CD4-positive, alpha-beta memory T cell (primary cell): ENCODE measurements around the gene ECT2. TPM values are rescaled to one million over a fixed set of nuclear protein-coding genes. Genes with fewer than 3 reads are reported as not detected.
"Not testable (repeated sequence)": the region's sequence is repeated elsewhere in the genome, so short reads cannot be mapped to it uniquely, and the experiment has no call there.

Experiments used
- CTCF ChIA-PET: fragments of 350-600 bp; sonication (Branson Sonifier 250); formaldehyde crosslinking; loops from one replicate; lab custom pipeline; 2021; ENCODE audit warnings: inconsistent platforms; ENCODE audit not compliant: partially characterized antibody; lab: Charles Lee
- POLR2A ChIA-PET: fragments of 350-600 bp; sonication (Branson Sonifier 250); formaldehyde crosslinking; loops from one replicate; lab custom pipeline; 2021; ENCODE audit not compliant: partially characterized antibody; lab: Charles Lee
- DNase-seq, 5 donors: peaks; one replicate each; pipeline versions ENCODE4 v3.0.0 to v3.0.0-alpha.2; 2020 to 2022; ENCODE audit warnings: mixed read lengths in 1 of 5
- H3K27ac ChIP-seq: one replicate; pipeline ENCODE4 v1.7.0; 2013; ENCODE audit warnings: low read depth, low read length
- H3K27me3 ChIP-seq: 2 replicates; pipeline ENCODE4 v1.7.0; 2013; ENCODE audit warnings: mild to moderate bottlenecking, low read length, moderate library complexity; ENCODE audit not compliant: insufficient read depth
- H3K36me3 ChIP-seq: 2 replicates; pipeline ENCODE4 v1.7.0; 2013; ENCODE audit warnings: mild to moderate bottlenecking, low read length, moderate library complexity; ENCODE audit not compliant: insufficient read depth
- H3K4me1 ChIP-seq: 2 replicates; pipeline ENCODE4 v1.7.0; 2013; ENCODE audit warnings: mild to moderate bottlenecking, low read length, moderate library complexity; ENCODE audit not compliant: insufficient read depth
- H3K4me3 ChIP-seq, 2 donors: one replicate each; pipeline ENCODE4 v1.7.0; 2013; ENCODE audit warnings: low read length in 2 of 2, mild to moderate bottlenecking in 1 of 2
- H3K9me3 ChIP-seq, 2 donors: one replicate each; pipeline ENCODE4 v1.7.0; 2013; ENCODE audit warnings: low read length in 2 of 2, control low read depth in 1 of 2; ENCODE audit not compliant: control insufficient read depth in 1 of 2
- H3K27ac Mint-ChIP-seq, 7 donors: one replicate each; pipeline ENCODE4 v1.8.0; 2020 to 2021; ENCODE audit warnings: mixed read lengths in 7 of 7, mild to moderate bottlenecking in 6 of 7, inconsistent platforms in 3 of 7, moderate library complexity in 3 of 7
- H3K27me3 Mint-ChIP-seq, 2 donors: one replicate each; pipeline ENCODE4 v1.8.0; 2020 to 2021; ENCODE audit warnings: mixed read lengths in 2 of 2
- H3K36me3 Mint-ChIP-seq, 2 donors: one replicate each; pipeline ENCODE4 v1.8.0; 2020 to 2021; ENCODE audit warnings: mixed read lengths in 2 of 2, inconsistent platforms in 1 of 2, mild to moderate bottlenecking in 1 of 2
- H3K4me1 Mint-ChIP-seq, 4 donors: one replicate each; pipeline ENCODE4 v1.8.0; 2020 to 2021; ENCODE audit warnings: mixed read lengths in 4 of 4, mild to moderate bottlenecking in 1 of 4
- H3K4me3 Mint-ChIP-seq, 8 donors: one replicate each; pipeline ENCODE4 v1.8.0; 2020 to 2021; ENCODE audit warnings: mixed read lengths in 8 of 8, mild to moderate bottlenecking in 7 of 8, moderate library complexity in 6 of 8, inconsistent platforms in 3 of 8
- H3K9me3 Mint-ChIP-seq, 8 donors: one replicate each; pipeline ENCODE4 v1.8.0; 2020 to 2021; ENCODE audit warnings: mixed read lengths in 8 of 8, mild to moderate bottlenecking in 5 of 8, inconsistent platforms in 3 of 8, moderate library complexity in 1 of 8
- intact Hi-C: fragments of 100-400 bp; cut with micrococcal nuclease; formaldehyde crosslinking; loops from one replicate; pipeline ENCODE4 v1.15.1; 2023
- polyA plus RNA-seq, 2 donors: library from polyadenylated mRNA; unstranded; fragments of 300-500 nt; fragmentation: Illumina TruSeq; gene quantifications; one replicate each; pipeline ENCODE4 v1.2.3, GENCODE V29; 2021
- total RNA-seq, 2 experiments: library from RNA; stranded (reverse); gene quantifications; one replicate each; pipeline ENCODE4 v1.2.3, GENCODE V29; 2021

Gene ECT2
- total and polyA plus RNA-seq, 4 experiments from 2014 or later = 1.2 to 2.9 (median 2.4) TPM

GRCh38 chr3:172816281-172816680 lies 65.8 kb downstream of the ECT2 start:
- Mint-ChIP-seq H3K27ac (no peak overlapping the region), H3K36me3 (peaks cover 0 to 4% of the 10 kb centered on the region in 2 donors), H3K4me3 (no peak overlapping the region), H3K27me3 (no peaks in the 10 kb centered on the region), H3K9me3 (no peaks in the 10 kb centered on the region), H3K4me1 (no peaks in the 10 kb centered on the region)
- Histone ChIP-seq H3K27ac (no peak overlapping the region), H3K36me3 (no peaks in the 10 kb centered on the region), H3K4me3 (no peak overlapping the region), H3K9me3 (no peaks in the 10 kb centered on the region), H3K27me3 (no peaks in the 10 kb centered on the region), H3K4me1 (no peaks in the 10 kb centered on the region)
- intact Hi-C loops = no loop called here
- CTCF ChIA-PET = no interaction called here
- POLR2A ChIA-PET = no interaction called here
- no peak for DNase-seq

DNA sequence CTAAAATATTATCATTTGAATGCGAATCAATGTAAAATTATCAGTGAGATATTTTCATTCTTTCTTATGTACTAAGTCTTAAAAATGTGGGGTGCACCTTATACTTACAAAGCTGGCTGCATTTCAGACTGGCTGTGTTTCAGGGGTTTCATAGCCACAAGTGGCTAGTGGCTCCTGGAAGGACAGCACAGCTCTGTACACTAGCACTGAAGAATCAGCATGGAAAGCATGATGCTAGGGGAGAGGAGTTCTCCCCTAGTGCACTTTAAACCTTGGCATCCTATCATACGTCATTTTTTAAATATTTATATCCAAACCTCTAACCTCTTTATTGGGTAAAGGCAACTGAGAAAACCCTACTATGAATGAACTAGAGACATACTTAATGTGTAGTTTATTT lies 66.4 kb downstream of the ECT2 start:
- Mint-ChIP-seq H3K4me1 (no peaks in the 10 kb centered on the region), H3K36me3 (peaks cover 2 to 4% of the 10 kb centered on the region in 2 donors), H3K27me3 (no peaks in the 10 kb centered on the region), H3K9me3 (no peaks in the 10 kb centered on the region), H3K27ac (no peak overlapping the region), H3K4me3 (no peak overlapping the region)
- H3K36me3 ChIP-seq = no peaks in the 10 kb centered on the region
- POLR2A ChIA-PET = no interaction called here
- H3K9me3 ChIP-seq = no peaks in the 10 kb centered on the region
- H3K4me1 ChIP-seq = no peaks in the 10 kb centered on the region
- H3K27me3 ChIP-seq = no peaks in the 10 kb centered on the region
- no peak overlapping the region for H3K4me3 ChIP-seq
- CTCF ChIA-PET = no interaction called here
- H3K27ac ChIP-seq = no peak overlapping the region
- no peak for DNase-seq
- intact Hi-C loops = no loop called here

- Mint-ChIP-seq H3K4me1 (no peaks in the 10 kb centered on the region), H3K27me3 (no peaks in the 10 kb centered on the region), H3K4me3 (no peak overlapping the region), H3K27ac (peak overlapping the region in 1 of 7 donors; percentile 27), H3K36me3 (peaks cover 2 to 20% of the 10 kb centered on the region in 2 donors), H3K9me3 (peaks cover 0 to 14% (median 4%) of the 10 kb centered on the region in 8 donors)
- POLR2A ChIA-PET = no interaction called here
- H3K27me3 ChIP-seq = no peaks in the 10 kb centered on the region
- DNase-seq = no peak
- no peaks in the 10 kb centered on the region for H3K4me1 ChIP-seq
- H3K27ac ChIP-seq = no peak overlapping the region
- intact Hi-C loops = no loop called here
- H3K4me3 ChIP-seq = no peak overlapping the region
- CTCF ChIA-PET = no interaction called here
- H3K9me3 ChIP-seq = no peaks in the 10 kb centered on the region
- no peaks in the 10 kb centered on the region for H3K36me3 ChIP-seq
Observed at GRCh38 chr3:172820492-172820891, 70.0 kb downstream of the ECT2 start.

GRCh38 chr3:172824229-172824628 lies 73.7 kb downstream of the ECT2 start:
- Histone ChIP-seq H3K9me3 (no peaks in the 10 kb centered on the region), H3K27me3 (no peaks in the 10 kb centered on the region), H3K4me1 (no peaks in the 10 kb centered on the region), H3K27ac (no peak overlapping the region), H3K36me3 (no peaks in the 10 kb centered on the region), H3K4me3 (no peak overlapping the region)
- no peaks in the 10 kb centered on the region for H3K27me3 Mint-ChIP-seq
- H3K4me3 Mint-ChIP-seq = no peak overlapping the region
- intact Hi-C loops = no loop called here
- no peaks in the 10 kb centered on the region for H3K4me1 Mint-ChIP-seq
- ChIA-PET CTCF (no interaction called here), POLR2A (no interaction called here)
- peaks cover 2 to 21% of the 10 kb centered on the region in 2 donors for H3K36me3 Mint-ChIP-seq
- peaks cover 3 to 25% (median 13%) of the 10 kb centered on the region in 8 donors for H3K9me3 Mint-ChIP-seq
- no peak for DNase-seq
- H3K27ac Mint-ChIP-seq = no peak overlapping the region

- H3K4me1 Mint-ChIP-seq, H3K36me3 ChIP-seq, H3K4me3 ChIP-seq, H3K27me3 Mint-ChIP-seq, POLR2A ChIA-PET, DNase-seq, H3K27ac Mint-ChIP-seq, H3K27me3 ChIP-seq, H3K27ac ChIP-seq, H3K9me3 ChIP-seq, intact Hi-C loops, CTCF ChIA-PET, H3K4me1 ChIP-seq, H3K4me3 Mint-ChIP-seq: not testable (repeated sequence)
- Mint-ChIP-seq H3K36me3 (peaks cover 0 to 15% of the 10 kb centered on the region in 2 donors), H3K9me3 (peaks cover 3 to 24% (median 13%) of the 10 kb centered on the region in 8 donors)
Observed at GRCh38 chr3:172827231-172827630, 76.7 kb downstream of the ECT2 start.

GRCh38 chr3:172832983-172833382 lies 82.5 kb downstream of the ECT2 start:
- Histone ChIP-seq H3K9me3 (no peaks in the 10 kb centered on the region), H3K4me3 (no peak overlapping the region), H3K27ac (no peak overlapping the region), H3K27me3 (no peaks in the 10 kb centered on the region), H3K36me3 (no peaks in the 10 kb centered on the region), H3K4me1 (no peaks in the 10 kb centered on the region)
- ChIA-PET CTCF (no interaction called here), POLR2A (no interaction called here)
- DNase-seq = no peak
- no peaks in the 10 kb centered on the region for H3K4me1 Mint-ChIP-seq
- peaks cover 0 to 2% of the 10 kb centered on the region in 2 donors for H3K27me3 Mint-ChIP-seq
- intact Hi-C loops = no loop called here
- H3K36me3 Mint-ChIP-seq = no peaks in the 10 kb centered on the region
- no peak overlapping the region for H3K27ac Mint-ChIP-seq
- H3K4me3 Mint-ChIP-seq = no peak overlapping the region
- H3K9me3 Mint-ChIP-seq = no peaks in the 10 kb centered on the region

DNA sequence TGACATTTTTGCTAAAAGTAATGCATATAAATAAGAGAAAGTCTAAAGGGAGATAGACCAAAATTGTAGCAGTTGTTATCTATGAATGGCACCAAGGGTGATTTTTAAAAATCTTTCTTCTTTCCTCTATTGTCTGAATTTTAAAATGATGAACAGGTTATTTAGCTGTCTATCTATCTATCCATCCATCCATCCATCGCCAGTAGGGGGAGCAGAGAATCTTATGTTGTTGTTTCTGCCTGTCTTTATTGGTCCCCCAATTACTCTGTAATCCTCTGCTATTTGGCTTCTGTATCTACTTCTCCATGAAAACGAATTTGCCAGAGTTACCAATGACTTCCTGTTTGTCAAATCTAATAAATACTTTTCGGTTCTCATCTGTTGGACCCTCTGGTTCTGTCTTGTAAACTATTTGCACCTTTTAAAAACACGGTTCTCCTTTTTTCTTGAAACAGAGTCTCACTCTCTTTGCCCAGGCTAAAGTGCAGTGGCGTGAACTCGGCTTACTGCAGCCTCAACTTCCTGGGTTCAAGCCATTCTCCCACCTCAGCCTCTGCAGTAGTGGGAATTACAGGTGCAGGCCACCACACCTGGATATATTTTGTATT lies 86.0 kb downstream of the ECT2 start:
- Mint-ChIP-seq H3K27me3 (peaks cover 2% of the 10 kb centered on the region in 2 donors), H3K4me1 (no peaks in the 10 kb centered on the region), H3K9me3 (no peaks in the 10 kb centered on the region), H3K4me3 (no peak overlapping the region), H3K36me3 (no peaks in the 10 kb centered on the region), H3K27ac (no peak overlapping the region)
- peak in 1 of 5 donors; percentile 3 for DNase-seq
- H3K9me3 ChIP-seq = no peaks in the 10 kb centered on the region
- ChIA-PET CTCF (no interaction called here), POLR2A (no interaction called here)
- no peaks in the 10 kb centered on the region for H3K27me3 ChIP-seq
- intact Hi-C loops = no loop called here
- H3K36me3 ChIP-seq = no peaks in the 10 kb centered on the region
- no peaks in the 10 kb centered on the region for H3K4me1 ChIP-seq
- H3K27ac ChIP-seq = no peak overlapping the region
- no peak overlapping the region for H3K4me3 ChIP-seq
